Cerebellar cortex (tissue), 1 donor: ENCODE results near the gene CD300H.
A peak's percentile ranks its signal among the peaks of the same experiment; 100 is the strongest.
"Not testable (repeated sequence)": the region's sequence is repeated elsewhere in the genome, so short reads cannot be mapped to it uniquely, and the experiment has no call there.

Experiments
- DNase-seq: peaks from one replicate; pipeline ENCODE4 v3.0.0-alpha.2; 2015; ENCODE audit warnings: low spot score

CD300H gene

GRCh38 chr17:74584292-74585060 is 17.2 kb upstream of the CD300H start:
- DNase-seq: no peak

GRCh38 chr17:74582633-74583032 is 15.3 kb upstream of the CD300H start:
- DNase-seq: no peak

- no peak for DNase-seq
Measured at GRCh38 chr17:74579900-74580299, 12.6 kb upstream of the CD300H start.

GRCh38 chr17:74578979-74579378 is 11.7 kb upstream of the CD300H start:
- DNase-seq: no peak

GRCh38 chr17:74574489-74575142 is 7.3 kb upstream of the CD300H start:
- DNase-seq: no peak

GRCh38 chr17:74573635-74574034 is 6.3 kb upstream of the CD300H start:
- not testable (repeated sequence) for DNase-seq

- DNase-seq: no peak
Measured at GRCh38 chr17:74573169-74573568, 5.9 kb upstream of the CD300H start.

GRCh38 chr17:74571621-74572270 is 4.4 kb upstream of the CD300H start:
- no peak for DNase-seq

GRCh38 chr17:74569020-74570003 is 2.0 kb upstream of the CD300H start:
- DNase-seq: peak; percentile 42

GRCh38 chr17:74568106-74568873 is 981 bp upstream of the CD300H start:
- DNase-seq: no peak

- peak; percentile 68 for DNase-seq
Measured at GRCh38 chr17:74566132-74566753, 1.1 kb downstream of the CD300H start.

GRCh38 chr17:74565126-74565525 is 2.2 kb downstream of the CD300H start:
- no peak for DNase-seq

- DNase-seq: no peak
Measured at GRCh38 chr17:74563358-74563757, 4.0 kb downstream of the CD300H start.

GRCh38 chr17:74561586-74561985 is 5.7 kb downstream of the CD300H start:
- no peak for DNase-seq

GRCh38 chr17:74558882-74559519 is 8.3 kb downstream of the CD300H start:
- DNase-seq: no peak

GRCh38 chr17:74558402-74558801 is 8.9 kb downstream of the CD300H start:
- not testable (repeated sequence) for DNase-seq

- DNase-seq: no peak
Measured at GRCh38 chr17:74555427-74555940, 11.8 kb downstream of the CD300H start.

GRCh38 chr17:74554909-74555308 is 12.4 kb downstream of the CD300H start:
- no peak for DNase-seq

- no peak for DNase-seq
Measured at GRCh38 chr17:74552037-74552436, 15.3 kb downstream of the CD300H start.

- no peak for DNase-seq
Measured at GRCh38 chr17:74550602-74551001, 16.7 kb downstream of the CD300H start.
